Activated CD4-positive, alpha-beta T cell treated with anti-CD3 and anti-CD28 coated beads, Interleukin-2, Interleukin-4, amounts not matched to agents 100 ng/mL and 50 ng/mL, durations not matched to agents 16 hours and 8 hours (primary cell): Measurements from ENCODE around the gene BPGM.

Experiments used
- DNase-seq: peaks from one replicate; pipeline ENCODE4 v3.0.0-alpha.2; 2020; ENCODE audit warnings: low spot score

The BPGM gene

GRCh38 chr7:134697205-134697886 is 50.7 kb downstream of the BPGM start:
- DNase-seq = no peak

- DNase-seq = no peak
Measured at GRCh38 chr7:134698481-134698880, 51.8 kb downstream of the BPGM start.

GRCh38 chr7:134699021-134699818 is 52.6 kb downstream of the BPGM start:
- DNase-seq = no peak

- no peak for DNase-seq
Measured at GRCh38 chr7:134699899-134700298, 53.2 kb downstream of the BPGM start.

- DNase-seq = peak; percentile 20
Measured at GRCh38 chr7:134701272-134701671, 54.6 kb downstream of the BPGM start.

GRCh38 chr7:134702366-134703240 is 56.0 kb downstream of the BPGM start:
- DNase-seq = no peak

- no peak for DNase-seq
Measured at GRCh38 chr7:134703241-134703594, 56.6 kb downstream of the BPGM start.

- DNase-seq = no peak
Measured at GRCh38 chr7:134703782-134704181, 57.1 kb downstream of the BPGM start.

GRCh38 chr7:134704827-134705226 is 58.2 kb downstream of the BPGM start:
- no peak for DNase-seq

- DNase-seq = no peak
Measured at GRCh38 chr7:134705716-134706115, 59.1 kb downstream of the BPGM start.

GRCh38 chr7:134706468-134706867 is 59.8 kb downstream of the BPGM start:
- DNase-seq = no peak

- DNase-seq = no peak
Measured at GRCh38 chr7:134707663-134708378, 61.2 kb downstream of the BPGM start.

GRCh38 chr7:134708692-134709091 is 62.0 kb downstream of the BPGM start:
- no peak for DNase-seq

- no peak for DNase-seq
Measured at GRCh38 chr7:134709197-134709596, 62.5 kb downstream of the BPGM start.

GRCh38 chr7:134710511-134710853 is 63.8 kb downstream of the BPGM start:
- DNase-seq = no peak

GRCh38 chr7:134710854-134711624 is 64.4 kb downstream of the BPGM start:
- peak; percentile 69 for DNase-seq

- no peak for DNase-seq
Measured at GRCh38 chr7:134712196-134712595, 65.5 kb downstream of the BPGM start.

- no peak for DNase-seq
Measured at GRCh38 chr7:134714470-134715205, 68.0 kb downstream of the BPGM start.

GRCh38 chr7:134718211-134718875 is 71.7 kb downstream of the BPGM start:
- no peak for DNase-seq
